A673 (cell line): ENCODE measurements around the gene GAB1.

ENCODE experiments used
- EZH2 ChIP-seq: fragments of 200-600 bp; sonication (generic); IDR thresholded peaks from 2 replicates; pipeline ENCODE4 v1.6.1; 2017; ENCODE audit warnings: borderline replicate concordance, low read depth, mild to moderate bottlenecking, mixed read lengths, antibody characterized with exemption, low read length; ENCODE audit not compliant: poor library complexity, severe bottlenecking
- TF ChIP-seq, protein P1 (sequence below): fragments of 300-800, 200-600 bp; sonication (generic); conservative IDR thresholded peaks from 2 replicates; pipeline ENCODE4 v1.5.1; 2017; ENCODE audit warnings: low read depth, mild to moderate bottlenecking, antibody characterized with exemption, low read length, moderate library complexity, mixed read lengths

DNA sequence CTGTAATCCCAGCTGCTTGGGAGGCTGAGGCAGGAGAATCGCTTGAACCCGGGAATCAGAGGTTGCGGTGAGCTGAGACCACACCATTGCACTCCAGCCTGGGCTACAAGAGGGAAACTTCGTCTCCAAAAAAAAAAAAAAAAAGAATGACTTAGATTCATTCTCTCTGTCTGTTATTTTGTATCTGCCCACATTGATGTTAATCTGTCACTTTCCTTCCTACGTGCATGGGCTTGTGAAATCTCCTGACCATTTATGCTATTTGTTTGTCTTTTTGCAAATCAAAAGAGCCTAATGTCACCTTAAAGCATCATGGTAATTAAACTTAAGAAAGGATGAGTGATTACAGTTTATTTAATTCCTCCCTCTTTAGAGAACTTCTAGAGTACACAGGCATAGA is 27.4 kb downstream of the GAB1 start:
- TF ChIP-seq, protein P1, sequence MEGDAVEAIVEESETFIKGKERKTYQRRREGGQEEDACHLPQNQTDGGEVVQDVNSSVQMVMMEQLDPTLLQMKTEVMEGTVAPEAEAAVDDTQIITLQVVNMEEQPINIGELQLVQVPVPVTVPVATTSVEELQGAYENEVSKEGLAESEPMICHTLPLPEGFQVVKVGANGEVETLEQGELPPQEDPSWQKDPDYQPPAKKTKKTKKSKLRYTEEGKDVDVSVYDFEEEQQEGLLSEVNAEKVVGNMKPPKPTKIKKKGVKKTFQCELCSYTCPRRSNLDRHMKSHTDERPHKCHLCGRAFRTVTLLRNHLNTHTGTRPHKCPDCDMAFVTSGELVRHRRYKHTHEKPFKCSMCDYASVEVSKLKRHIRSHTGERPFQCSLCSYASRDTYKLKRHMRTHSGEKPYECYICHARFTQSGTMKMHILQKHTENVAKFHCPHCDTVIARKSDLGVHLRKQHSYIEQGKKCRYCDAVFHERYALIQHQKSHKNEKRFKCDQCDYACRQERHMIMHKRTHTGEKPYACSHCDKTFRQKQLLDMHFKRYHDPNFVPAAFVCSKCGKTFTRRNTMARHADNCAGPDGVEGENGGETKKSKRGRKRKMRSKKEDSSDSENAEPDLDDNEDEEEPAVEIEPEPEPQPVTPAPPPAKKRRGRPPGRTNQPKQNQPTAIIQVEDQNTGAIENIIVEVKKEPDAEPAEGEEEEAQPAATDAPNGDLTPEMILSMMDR, result no peak
- TF ChIP-seq EZH2, result no peak
